Right lobe of liver (tissue), 6 donors: ENCODE measurements around the gene FYCO1. TPM values are rescaled to one million over a fixed set of nuclear protein-coding genes. Genes with fewer than 3 reads are reported as not detected.

Experiments used
- ATAC-seq, 4 donors: fragments of 200-7000 bp; cut with Tn5 transposase; one replicate each; pipeline ENCODE4 v1.9.1; 2020; ENCODE audit warnings: mild to moderate bottlenecking in 4 of 4, moderate library complexity in 4 of 4
- DNase-seq, 3 donors: peaks; one replicate each; pipeline ENCODE4 v3.0.0-alpha.2; 2020
- H3K27ac ChIP-seq, 3 donors: fragments of 200-600 bp; one replicate each; pipeline ENCODE4 v1.8.0; 2022
- H3K27me3 ChIP-seq, 2 donors: fragments of 200-600 bp; one replicate each; pipeline ENCODE4 v1.8.0; 2022
- H3K36me3 ChIP-seq, 4 donors: fragments of 200-600 bp; sonication (generic) in 1 of 4; one replicate each; pipeline versions ENCODE4 v1.5.1 to v1.8.0; 2017 to 2022; ENCODE audit warnings: control low read depth in 1 of 4
- H3K4me1 ChIP-seq, 4 donors: fragments of 200-600 bp; sonication (generic) in 1 of 4; one replicate each; pipeline versions ENCODE4 v1.5.1 to v1.8.0; 2017 to 2022; ENCODE audit warnings: control low read depth in 1 of 4
- H3K4me3 ChIP-seq, 3 donors: fragments of 200-600 bp; one replicate each; pipeline ENCODE4 v1.8.0; 2022
- H3K9me3 ChIP-seq, 4 donors: fragments of 200-600 bp; sonication (generic) in 1 of 4; one replicate each; pipeline versions ENCODE4 v1.5.1 to v1.8.0; 2017 to 2022; ENCODE audit warnings: control low read depth in 1 of 4
- POLR2A ChIP-seq: fragments of 450-650 bp; IDR thresholded peaks from one replicate; pipeline ENCODE4 v1.6.1; 2017; ENCODE audit warnings: antibody characterized with exemption, mild to moderate bottlenecking
- WGBS: methylation state at CpG from one replicate; pipeline ENCODE4 v1.1.6; 2018; ENCODE audit warnings: low coverage, low lambda C conversion rate; ENCODE audit not compliant: insufficient coverage; ENCODE audit errors: missing lambda C conversion rate; 5-methylcytosine and 5-hydroxymethylcytosine counted together
- intact Hi-C, 2 donors: fragments of 100-400 bp; cut with DNase I; formaldehyde crosslinking; loops; one replicate each; pipeline versions ENCODE4 v1.11.2 to v1.14.1; 2022
- total RNA-seq, 6 experiments: library from RNA; depleted of rRNA in 2 of 6; stranded (reverse); fragments of >200 nt in 2 of 6; fragmentation: NEBNext Ultra II Directional in 3 of 6; extraction: Animal tissue kit (Norgen Biotek cat#: 25700) in 3 of 6; gene quantifications; one replicate each; pipeline versions ENCODE4 v1.1.0 to v1.2.4, GENCODE V29; 2016 to 2023
- TF ChIP-seq, protein P1 (sequence below), 4 donors: fragments of 200-600 bp in 3 of 4; fragments of 450-650 bp in 1 of 4; IDR thresholded peaks; one replicate each; pipeline versions ENCODE4 v1.5.1 to v1.8.0; 2016 to 2022; ENCODE audit warnings: antibody characterized with exemption in 4 of 4, mild to moderate bottlenecking in 2 of 4
- donor health status: DM: no; HTN: yes; CAD: no.
- donor health status: DM: no; HTN: no; CAD: no.
- donor health status: DM: no; HTN: no; CAD: no.
- donor health status: DM: no; HTN: yes; CAD: no.
- donor health status: DM: no; HTN: yes; CAD: no.

FYCO1 gene
- total RNA-seq, 6 experiments from 2014 or later, result 16.0 to 22.0 (median 21.0) TPM

DNA sequence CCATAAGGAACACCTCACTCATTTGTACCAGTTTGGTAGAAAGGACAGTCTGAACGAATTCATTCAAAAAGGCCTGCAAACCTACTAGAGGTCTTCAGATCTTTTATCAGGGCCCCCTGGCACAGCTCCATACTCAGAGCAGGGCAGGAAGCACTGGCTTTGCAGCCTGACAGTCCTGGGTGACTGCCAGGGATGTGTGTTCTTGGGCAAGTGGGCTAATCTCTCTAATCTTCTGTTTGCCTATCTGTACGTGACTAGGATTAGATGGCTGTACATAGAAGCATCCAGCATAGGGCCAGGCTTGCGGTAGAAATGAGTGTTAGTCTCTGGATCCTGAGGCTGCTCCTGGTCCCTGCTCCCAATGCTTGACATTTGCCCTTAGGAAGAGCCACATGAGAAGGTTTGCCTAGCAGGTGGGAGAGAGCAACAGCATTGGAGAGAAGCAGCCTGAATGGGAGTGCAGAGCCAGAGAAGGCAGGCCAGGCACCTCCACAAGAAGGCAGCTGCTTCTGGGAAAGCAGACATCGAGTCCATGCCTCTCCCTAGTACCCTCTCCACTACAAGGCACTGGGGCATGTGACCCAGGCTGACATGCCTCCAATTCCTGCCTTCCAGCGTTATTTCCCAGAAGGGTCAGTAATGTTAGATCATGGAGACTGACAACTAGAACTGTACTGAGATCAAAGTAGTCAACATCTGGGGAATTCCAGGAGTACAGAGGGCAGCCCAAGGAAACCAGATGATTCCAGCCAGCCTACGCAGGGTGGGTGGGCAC, 53.4 kb downstream of the FYCO1 start:
- Histone ChIP-seq H3K4me1 (no peaks in the 10 kb centered on the region), H3K4me3 (no peak overlapping the region), H3K9me3 (no peaks in the 10 kb centered on the region), H3K27me3 (no peaks in the 10 kb centered on the region), H3K36me3 (peaks cover 0 to 14% (median 2%) of the 10 kb centered on the region in 4 donors), H3K27ac (no peak overlapping the region)
- ATAC-seq (peak in 2 of 4 donors; percentile 16 to 66), DNase-seq (peak in 1 of 3 donors; percentile 58)
- intact Hi-C loops, result loop anchor here in 1 of 2 donors (5.0 kb wide), 1 partner anchor 135 kb away; no protein-coding TSS in a partner anchor
- TF ChIP-seq, protein P1, sequence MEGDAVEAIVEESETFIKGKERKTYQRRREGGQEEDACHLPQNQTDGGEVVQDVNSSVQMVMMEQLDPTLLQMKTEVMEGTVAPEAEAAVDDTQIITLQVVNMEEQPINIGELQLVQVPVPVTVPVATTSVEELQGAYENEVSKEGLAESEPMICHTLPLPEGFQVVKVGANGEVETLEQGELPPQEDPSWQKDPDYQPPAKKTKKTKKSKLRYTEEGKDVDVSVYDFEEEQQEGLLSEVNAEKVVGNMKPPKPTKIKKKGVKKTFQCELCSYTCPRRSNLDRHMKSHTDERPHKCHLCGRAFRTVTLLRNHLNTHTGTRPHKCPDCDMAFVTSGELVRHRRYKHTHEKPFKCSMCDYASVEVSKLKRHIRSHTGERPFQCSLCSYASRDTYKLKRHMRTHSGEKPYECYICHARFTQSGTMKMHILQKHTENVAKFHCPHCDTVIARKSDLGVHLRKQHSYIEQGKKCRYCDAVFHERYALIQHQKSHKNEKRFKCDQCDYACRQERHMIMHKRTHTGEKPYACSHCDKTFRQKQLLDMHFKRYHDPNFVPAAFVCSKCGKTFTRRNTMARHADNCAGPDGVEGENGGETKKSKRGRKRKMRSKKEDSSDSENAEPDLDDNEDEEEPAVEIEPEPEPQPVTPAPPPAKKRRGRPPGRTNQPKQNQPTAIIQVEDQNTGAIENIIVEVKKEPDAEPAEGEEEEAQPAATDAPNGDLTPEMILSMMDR (IDR thresholded peaks at IDR 0.05), result no peak
- TF ChIP-seq POLR2A, result no peak
- 80% methylated on average over 3 of the region's 6 CpGs for WGBS

DNA sequence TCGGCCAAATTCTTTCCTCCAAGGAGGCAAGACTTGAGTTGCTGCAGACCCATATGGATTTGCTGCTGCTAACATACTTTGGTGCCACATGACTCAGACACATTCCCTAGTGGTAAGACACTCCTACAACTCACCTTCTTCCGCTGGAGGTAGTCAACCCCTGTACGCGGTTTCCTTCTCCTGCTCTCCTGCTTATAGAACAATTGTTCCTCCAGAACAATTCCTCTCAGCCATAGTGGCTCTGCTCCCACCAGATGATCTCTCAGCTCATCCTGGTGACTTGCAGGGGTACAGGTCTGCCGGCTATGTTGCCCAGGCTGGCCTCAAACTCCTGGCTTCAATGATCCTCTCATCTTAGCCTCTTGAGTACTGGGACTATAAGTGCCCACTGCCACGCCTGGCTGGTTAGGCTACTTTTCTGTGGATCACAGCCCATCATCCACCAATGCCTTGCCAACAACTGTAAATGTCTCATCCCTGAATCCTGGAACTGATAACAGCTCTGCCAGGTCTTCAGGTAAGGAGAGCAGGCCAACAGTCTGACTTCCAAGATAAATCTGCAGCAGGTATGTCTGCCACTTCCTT, 54.8 kb downstream of the FYCO1 start:
- TF ChIP-seq, protein P1 (IDR thresholded peaks at IDR 0.05), result no peak
- no peak for TF ChIP-seq POLR2A
- Histone ChIP-seq H3K27ac (no peak overlapping the region), H3K4me3 (no peak overlapping the region), H3K9me3 (no peaks in the 10 kb centered on the region), H3K36me3 (peaks cover 0 to 14% (median 4%) of the 10 kb centered on the region in 4 donors), H3K4me1 (no peaks in the 10 kb centered on the region), H3K27me3 (no peaks in the 10 kb centered on the region)
- ATAC-seq (no peak), DNase-seq (no peak)
- intact Hi-C loops, result loop anchor here in 1 of 2 donors (5.0 kb wide), 1 partner anchor 136 kb away; no protein-coding TSS in a partner anchor
- WGBS, result 86% methylated on average over 6 of the region's 6 CpGs

DNA sequence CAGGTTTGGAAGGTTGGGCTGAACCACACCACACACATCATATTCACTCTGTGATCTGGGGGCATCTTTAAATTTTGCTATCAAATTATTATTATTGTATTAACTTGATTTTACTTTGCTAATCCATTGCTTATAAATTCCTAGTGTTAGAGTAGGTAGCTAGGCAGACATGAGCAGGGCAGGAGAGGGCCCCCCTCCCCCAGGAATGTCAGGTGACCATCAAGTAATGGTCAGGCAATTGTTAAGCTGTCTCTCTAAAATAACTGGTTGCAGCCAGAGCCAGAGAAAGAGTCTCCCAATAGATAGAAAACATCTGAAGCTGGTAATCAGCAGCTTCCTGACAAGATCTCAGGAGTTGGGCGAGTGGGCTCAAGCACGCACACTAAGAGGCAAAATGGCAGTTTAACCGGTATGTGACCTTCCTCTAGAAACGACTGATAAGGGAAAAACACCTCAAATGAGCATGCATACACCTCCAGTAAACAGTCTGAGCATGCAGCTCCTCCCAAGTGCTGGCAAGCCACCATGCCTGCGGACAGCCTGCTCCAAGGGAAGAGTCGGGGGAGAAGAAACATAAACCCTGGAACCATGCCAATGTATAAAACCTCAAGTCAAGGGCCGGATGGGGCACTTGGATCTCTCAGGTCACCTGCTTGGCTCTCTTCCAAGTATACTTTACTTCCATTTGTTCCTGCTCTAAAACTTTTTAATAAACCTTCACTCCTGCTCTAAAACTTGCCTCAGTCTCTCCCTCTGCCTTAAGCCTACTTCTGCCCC, 55.4 kb downstream of the FYCO1 start:
- Histone ChIP-seq H3K9me3 (no peaks in the 10 kb centered on the region), H3K36me3 (peaks cover 0 to 21% (median 4%) of the 10 kb centered on the region in 4 donors), H3K27me3 (no peaks in the 10 kb centered on the region), H3K4me1 (no peaks in the 10 kb centered on the region), H3K4me3 (no peak overlapping the region), H3K27ac (no peak overlapping the region)
- DNase-seq (no peak), ATAC-seq (no peak)
- 60% methylated on average over 1 of the region's 7 CpGs for WGBS
- intact Hi-C loops, result loop anchor here in 1 of 2 donors (5.0 kb wide), 1 partner anchor 137 kb away; no protein-coding TSS in a partner anchor
- no peak for TF ChIP-seq POLR2A
- TF ChIP-seq, protein P1 (IDR thresholded peaks at IDR 0.05), result no peak

DNA sequence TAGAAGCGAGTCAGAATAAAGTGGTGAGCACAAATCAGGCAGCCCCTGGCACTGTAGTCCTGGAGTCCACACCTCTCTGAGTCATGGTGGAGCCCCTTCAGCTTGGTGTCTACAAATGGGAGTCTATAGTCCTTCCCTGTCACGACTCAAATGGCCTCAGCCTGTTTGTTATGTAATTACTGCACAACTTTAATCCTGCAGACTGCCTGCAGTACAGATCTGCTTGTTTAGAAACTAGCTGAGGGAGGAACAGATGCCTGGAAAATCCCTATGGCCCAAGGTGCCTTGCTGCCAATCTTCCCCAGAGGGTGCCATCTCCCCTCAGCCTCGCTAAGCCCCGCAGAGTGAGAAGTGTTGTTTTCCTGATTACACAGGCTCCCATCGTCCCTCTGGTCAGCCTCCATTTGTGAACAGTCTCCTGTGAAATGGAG, 56.3 kb downstream of the FYCO1 start:
- H3K36me3 ChIP-seq, result peaks cover 0 to 30% (median 4%) of the 10 kb centered on the region in 4 donors
- WGBS, result 60% methylated on average over 5 of the region's 5 CpGs
- H3K27me3 ChIP-seq, result no peaks in the 10 kb centered on the region
- H3K4me1 ChIP-seq, result no peaks in the 10 kb centered on the region
- no peak overlapping the region for H3K4me3 ChIP-seq
- no peaks in the 10 kb centered on the region for H3K9me3 ChIP-seq
- H3K27ac ChIP-seq, result no peak overlapping the region
- DNase-seq (no peak), ATAC-seq (peak in 2 of 4 donors; percentile 4 to 19)
- intact Hi-C loops, result loop anchor here in 1 of 2 donors (5.0 kb wide), 1 partner anchor 138 kb away; no protein-coding TSS in a partner anchor
- TF ChIP-seq, protein P1 (IDR thresholded peaks at IDR 0.05), result no peak
- no peak for TF ChIP-seq POLR2A
